NCI-H226 (cell line): Measurements from ENCODE around the gene ZNF723.
"Not testable (repeated sequence)": the region's sequence is repeated elsewhere in the genome, so short reads cannot be mapped to it uniquely, and the experiment has no call there.

Experiments used
- DNase-seq: peaks from one replicate; pipeline ENCODE4 v3.0.0-alpha.2; 2015

ZNF723 gene

GRCh38 chr19:22832031-22832762 lies at the start of gene ZNF723:
TSS of gene ZNF723 (plus strand) at chr19:22832291. CDS start at chr19:22832380, 89 bp downstream.
- no peak for DNase-seq

DNA sequence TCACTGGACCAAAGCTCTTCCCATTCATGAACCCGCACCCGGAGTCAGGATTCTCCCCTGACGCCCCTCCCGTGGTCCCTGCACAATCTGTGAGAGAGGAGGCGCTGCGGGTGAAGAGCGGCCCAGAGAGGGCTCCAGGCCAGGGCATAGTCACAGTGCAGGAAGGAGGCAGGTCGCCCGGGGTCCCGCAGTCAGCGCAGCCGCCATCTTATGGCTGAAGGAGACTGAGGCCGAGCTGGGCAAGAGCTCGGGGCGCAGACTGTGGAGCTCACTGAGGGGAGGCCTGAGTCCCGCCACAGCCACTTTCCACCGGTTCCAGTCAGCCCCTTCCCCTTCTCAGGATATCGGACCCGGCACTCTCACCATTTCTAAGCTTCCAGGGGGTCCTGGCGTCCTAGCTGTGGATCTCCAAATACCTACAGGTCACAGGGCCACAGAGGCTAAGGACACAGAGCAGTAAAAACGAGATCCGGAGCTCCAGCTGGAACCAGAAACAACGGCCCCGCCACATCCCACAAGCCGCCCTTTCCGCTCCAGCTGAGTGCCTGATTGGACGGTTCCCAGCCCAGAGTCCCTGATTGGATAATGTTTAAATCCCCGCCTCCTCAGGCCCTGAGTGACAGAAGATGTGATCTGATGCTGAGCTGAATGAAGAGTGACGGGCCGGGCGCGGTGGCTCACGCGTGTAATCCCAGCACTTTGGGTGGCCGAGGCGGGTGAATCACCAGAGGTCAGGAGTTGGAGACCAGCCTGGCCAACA lies 48.3 kb upstream of the ZNF723 start, which contains the start of gene ZNF99:
Gene ZNF99, minus strand, starts transcription at position 501 of the 760 bp plus-strand sequence. Its CDS starts 135 bp downstream, at position 366.
- no peak for DNase-seq

GRCh38 chr19:22792863-22793262 lies 39.2 kb upstream of the ZNF723 start:
- DNase-seq: not testable (repeated sequence)

- no peak for DNase-seq
These were observed 35.1 kb upstream of the ZNF723 start for GRCh38 chr19:22797040-22797439.

GRCh38 chr19:22806418-22806817 lies 25.7 kb upstream of the ZNF723 start:
- DNase-seq: no peak

DNA sequence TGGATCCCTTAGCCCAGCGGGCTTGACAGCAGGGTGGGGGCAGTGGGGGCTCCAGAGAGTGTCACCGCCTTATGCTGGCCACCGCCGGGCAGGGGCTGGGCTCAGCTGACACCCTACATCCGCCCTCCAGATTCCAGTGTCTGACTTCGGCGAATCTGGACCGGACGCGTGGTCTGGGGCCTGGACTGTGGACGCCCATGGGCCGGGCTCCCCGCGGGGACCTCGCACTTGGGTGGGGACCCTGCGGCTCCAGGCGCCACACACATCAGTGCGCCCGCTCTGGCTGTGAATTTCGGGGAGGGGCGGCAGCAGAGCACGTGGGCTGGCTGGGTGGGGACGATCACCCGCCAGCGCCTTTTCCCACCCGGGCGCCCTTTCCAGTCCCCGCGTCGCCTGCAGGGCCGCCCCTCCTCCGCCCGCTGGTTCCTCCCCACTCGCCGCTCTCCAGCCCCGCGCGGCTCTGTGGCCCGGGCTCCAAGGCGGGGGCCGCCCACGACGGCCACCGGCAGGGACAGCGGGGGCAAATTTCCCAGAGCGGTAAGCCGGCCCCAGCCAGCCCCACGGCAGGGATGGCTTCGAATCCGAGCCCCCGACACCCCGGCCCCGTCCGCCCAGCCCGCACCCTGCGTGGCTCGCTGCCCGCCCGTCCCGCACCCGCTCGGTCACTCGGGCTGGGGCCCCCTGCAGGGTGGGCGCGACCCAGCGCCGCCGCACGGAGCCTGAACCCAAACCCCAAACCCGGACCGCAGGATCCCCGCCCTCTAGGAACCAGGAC lies 24.8 kb upstream of the ZNF723 start:
- DNase-seq: no peak

GRCh38 chr19:22814124-22814523 lies 18.0 kb upstream of the ZNF723 start:
- no peak for DNase-seq

GRCh38 chr19:22831211-22831610 lies 880 bp upstream of the ZNF723 start:
- DNase-seq: no peak

DNA sequence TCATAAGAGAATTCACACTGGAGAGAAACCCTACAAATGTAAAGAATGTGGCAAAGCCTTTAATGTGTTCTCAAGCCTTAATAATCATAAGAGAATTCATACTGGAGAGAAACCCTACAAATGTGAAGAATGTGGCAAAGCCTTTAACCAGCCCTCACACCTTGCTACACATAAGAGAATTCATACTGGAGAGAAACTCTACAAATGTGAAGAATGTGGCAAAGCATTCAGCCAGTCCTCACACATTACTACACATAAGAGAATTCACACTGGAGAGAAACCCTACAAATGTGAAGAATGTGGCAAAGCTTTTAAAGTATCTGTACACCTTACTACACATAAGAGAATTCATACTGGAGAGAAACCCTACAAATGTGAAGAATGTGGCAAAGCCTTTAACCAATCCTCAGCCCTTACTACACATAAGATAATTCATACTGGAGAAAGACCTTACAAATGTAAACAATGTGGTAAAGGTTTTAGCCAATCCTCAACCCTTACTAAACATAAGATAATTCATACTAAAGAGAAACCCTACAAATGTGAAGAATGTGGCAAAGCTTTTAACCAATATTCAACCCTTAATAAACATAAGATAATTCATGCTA lies 25.7 kb downstream of the ZNF723 start:
- not testable (repeated sequence) for DNase-seq

GRCh38 chr19:22882797-22883196 lies 50.7 kb downstream of the ZNF723 start:
- peak; percentile 6 for DNase-seq

DNA sequence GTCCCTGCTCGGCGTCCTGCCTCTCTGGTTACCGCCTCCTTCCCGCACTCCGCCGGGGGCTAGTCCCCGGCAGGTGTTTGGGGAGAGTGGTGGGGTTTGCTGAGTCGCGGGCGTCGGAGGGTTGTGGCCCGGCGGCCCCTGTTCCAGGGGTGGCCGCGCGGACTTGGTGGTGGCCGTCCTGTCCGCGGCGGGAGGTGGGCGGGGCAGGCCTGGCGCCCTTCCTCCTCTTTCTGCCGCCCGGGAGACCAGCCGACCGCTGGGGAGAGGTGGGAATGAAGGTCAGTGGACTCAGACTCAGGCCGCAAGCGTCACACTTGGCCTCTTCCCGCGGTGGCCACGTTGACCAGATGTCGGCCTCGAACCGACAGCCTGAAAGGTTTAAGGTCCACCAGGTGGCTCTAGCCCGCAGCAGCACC lies 61.8 kb downstream of the ZNF723 start:
- DNase-seq: no peak

DNA sequence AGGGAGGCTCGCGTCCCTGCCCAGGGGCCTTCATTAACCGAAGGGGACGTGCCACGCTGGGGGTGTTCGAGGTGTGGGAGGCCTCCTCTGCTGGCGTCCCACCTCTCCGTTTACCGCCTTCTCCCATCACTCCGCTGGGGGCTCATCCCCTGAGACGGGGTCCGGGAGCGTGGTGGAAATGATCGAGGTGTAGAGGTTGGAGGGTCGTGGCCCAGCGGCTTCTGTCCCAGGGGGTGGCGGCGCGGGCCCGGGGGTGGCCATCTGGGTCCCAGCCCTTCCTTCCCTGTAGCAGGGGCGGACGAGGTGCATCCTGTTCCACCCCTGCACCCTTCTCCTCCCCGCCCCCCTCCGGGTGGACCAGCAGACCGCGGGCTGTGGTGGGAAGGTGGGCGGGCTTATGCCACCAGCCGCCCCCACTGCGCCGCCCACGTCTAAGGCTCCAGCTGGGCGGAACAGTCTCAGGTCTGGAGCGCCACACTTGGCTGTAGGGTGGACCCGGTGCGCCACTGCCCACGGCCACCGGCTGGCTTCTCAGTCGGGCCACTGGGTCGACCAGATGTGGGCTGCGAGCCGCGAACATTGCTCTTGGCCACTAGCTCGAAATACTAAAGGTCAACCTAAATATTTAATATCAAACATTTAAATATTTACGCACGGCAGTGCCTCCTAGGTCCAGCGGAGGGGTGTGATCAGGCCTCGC lies 69.5 kb downstream of the ZNF723 start:
- DNase-seq: no peak
